Measurements from ENCODE around the gene LIMK2.

Gene LIMK2

DNA sequence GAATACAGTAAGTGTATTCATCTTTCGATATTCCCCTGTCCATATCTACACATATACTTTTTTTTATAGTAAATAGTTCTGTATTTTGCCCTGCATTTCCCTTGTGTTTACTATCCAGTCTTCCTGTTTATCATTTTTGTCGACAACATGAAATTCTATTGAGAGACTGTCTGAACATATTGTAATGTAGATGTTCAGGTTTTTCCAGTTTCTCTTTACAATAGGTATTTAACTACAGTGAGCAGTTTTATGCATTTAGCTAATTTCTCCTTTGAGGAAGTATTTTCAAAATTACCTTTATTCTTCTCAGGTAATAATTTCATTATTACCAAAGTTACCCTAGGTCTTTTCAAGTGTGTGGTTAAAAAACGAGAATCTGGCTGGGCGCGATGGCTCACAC lies 63.5 kb downstream of the LIMK2 start:
- DNase-seq, result no peak

DNA sequence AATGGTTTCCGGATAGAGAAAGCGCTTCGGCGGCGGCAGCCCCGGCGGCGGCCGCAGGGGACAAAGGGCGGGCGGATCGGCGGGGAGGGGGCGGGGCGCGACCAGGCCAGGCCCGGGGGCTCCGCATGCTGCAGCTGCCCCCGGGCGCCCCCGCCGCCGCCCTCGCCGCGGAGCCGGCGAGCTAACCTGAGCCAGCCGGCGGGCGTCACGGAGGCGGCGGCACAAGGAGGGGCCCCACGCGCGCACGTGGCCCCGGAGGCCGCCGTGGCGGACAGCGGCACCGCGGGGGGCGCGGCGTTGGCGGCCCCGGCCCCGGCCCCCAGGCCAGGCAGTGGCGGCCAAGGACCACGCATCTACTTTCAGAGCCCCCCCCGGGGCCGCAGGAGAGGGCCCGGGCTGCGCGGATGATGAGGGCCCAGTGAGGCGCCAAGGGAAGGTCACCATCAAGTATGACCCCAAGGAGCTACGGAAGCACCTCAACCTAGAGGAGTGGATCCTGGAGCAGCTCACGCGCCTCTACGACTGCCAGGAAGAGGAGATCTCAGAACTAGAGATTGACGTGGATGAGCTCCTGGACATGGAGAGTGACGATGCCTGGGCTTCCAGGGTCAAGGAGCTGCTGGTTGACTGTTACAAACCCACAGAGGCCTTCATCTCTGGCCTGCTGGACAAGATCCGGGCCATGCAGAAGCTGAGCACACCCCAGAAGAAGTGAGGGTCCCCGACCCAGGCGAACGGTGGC lies 64.5 kb downstream of the LIMK2 start:
- DNase-seq, result peak; percentile 47

DNA sequence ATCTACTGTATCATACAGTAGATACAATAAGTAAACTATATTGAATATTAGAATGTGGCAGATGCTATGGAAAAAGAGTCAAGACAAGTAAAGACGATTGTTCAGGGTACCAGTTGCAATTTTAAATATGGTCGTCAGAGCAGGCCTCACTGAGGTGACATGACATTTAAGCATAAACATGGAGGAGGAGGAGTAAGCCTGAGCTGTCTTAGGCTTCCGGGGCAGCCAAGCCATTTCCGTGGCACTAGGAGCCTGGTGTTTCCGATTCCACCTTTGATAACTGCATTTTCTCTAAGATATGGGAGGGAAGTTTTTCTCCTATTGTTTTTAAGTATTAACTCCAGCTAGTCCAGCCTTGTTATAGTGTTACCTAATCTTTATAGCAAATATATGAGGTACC lies 65.6 kb downstream of the LIMK2 start:
- peak; percentile 62 for DNase-seq

DNA sequence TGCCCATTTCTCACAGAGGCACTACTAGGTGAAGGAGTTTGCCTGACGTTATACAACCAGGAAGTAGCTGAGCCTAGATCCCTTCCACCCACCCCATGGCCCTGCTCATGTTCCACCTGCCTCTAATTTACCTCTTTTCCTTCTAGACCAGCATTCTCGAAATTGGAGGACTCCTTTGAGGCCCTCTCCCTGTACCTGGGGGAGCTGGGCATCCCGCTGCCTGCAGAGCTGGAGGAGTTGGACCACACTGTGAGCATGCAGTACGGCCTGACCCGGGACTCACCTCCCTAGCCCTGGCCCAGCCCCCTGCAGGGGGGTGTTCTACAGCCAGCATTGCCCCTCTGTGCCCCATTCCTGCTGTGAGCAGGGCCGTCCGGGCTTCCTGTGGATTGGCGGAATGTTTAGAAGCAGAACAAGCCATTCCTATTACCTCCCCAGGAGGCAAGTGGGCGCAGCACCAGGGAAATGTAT lies 66.1 kb downstream of the LIMK2 start:
- peak; percentile 61 for DNase-seq

DNA sequence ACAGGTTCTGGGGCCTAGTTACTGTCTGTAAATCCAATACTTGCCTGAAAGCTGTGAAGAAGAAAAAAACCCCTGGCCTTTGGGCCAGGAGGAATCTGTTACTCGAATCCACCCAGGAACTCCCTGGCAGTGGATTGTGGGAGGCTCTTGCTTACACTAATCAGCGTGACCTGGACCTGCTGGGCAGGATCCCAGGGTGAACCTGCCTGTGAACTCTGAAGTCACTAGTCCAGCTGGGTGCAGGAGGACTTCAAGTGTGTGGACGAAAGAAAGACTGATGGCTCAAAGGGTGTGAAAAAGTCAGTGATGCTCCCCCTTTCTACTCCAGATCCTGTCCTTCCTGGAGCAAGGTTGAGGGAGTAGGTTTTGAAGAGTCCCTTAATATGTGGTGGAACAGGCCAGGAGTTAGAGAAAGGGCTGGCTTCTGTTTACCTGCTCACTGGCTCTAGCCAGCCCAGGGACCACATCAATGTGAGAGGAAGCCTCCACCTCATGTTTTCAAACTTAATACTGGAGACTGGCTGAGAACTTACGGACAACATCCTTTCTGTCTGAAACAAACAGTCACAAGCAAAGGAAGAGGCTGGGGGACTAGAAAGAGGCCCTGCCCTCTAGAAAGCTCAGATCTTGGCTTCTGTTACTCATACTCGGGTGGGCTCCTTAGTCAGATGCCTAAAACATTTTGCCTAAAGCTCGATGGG lies 66.7 kb downstream of the LIMK2 start:
- DNase-seq, result peak; percentile 67

DNA sequence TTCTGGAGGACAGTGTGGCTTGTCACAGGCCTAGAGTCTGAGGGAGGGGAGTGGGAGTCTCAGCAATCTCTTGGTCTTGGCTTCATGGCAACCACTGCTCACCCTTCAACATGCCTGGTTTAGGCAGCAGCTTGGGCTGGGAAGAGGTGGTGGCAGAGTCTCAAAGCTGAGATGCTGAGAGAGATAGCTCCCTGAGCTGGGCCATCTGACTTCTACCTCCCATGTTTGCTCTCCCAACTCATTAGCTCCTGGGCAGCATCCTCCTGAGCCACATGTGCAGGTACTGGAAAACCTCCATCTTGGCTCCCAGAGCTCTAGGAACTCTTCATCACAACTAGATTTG lies 67.2 kb downstream of the LIMK2 start:
- no peak for DNase-seq

DNA sequence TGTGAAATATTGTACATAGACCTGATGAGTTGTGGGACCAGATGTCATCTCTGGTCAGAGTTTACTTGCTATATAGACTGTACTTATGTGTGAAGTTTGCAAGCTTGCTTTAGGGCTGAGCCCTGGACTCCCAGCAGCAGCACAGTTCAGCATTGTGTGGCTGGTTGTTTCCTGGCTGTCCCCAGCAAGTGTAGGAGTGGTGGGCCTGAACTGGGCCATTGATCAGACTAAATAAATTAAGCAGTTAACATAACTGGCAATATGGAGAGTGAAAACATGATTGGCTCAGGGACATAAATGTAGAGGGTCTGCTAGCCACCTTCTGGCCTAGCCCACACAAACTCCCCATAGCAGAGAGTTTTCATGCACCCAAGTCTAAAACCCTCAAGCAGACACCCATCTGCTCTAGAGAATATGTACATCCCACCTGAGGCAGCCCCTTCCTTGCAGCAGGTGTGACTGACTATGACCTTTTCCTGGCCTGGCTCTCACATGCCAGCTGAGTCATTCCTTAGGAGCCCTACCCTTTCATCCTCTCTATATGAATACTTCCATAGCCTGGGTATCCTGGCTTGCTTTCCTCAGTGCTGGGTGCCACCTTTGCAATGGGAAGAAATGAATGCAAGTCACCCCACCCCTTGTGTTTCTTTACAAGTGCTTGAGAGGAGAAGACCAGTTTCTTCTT lies 67.9 kb downstream of the LIMK2 start:
- DNase-seq, result peak; percentile 61

DNA sequence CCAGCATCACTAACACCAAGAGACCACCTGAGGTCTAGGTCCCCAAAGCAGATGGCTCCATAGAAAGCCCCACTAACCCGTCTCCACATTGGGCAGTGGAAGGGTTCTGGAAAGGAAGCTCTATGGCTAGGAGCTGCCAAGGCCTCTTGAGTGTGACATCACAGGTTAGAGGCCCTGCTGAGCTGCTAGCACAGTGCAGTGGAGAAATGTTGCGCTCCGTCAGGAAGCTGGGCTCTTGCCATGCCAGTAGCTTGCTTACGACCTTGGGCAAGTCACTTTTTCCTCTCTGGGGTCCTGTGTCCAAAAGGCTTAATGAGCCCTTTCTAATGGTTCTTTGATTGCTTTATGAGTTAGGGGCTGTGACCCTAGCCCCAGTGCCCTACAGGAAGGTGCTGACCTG lies 69.6 kb downstream of the LIMK2 start:
- DNase-seq, result peak; percentile 59

DNA sequence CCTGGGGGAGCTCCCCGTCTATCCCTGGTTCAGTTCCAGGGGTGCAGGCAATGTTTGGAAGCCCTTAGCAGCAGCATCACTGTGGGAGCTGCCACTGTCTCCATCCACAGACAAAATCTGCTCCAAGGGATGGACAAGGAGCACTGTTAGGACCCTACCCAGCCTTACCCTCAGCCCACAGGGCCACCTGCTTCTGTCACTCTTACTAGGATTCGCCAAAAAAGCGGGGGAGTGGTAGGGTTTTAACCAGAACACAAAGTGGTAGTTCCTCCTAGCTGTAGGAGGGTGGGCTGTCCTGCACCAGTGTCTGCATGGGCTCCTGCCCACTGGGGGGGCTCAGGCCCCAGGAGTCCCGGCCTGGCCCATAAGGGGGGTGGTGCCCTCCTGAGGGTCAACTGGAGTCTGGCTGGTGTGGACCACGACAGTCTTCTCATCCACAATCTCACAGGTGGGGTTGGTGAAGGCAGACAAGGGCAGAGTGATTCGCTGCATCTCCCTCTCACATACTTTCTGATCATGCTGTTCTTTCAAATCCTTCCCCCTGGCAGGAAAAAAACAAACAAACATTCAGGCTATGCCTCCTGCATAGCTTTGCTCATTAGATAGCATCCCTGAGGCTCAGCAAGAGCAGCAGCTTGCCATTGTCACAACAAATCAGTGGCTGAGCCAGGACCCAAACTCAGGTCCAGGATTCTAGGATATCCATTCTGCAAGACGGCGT lies 70.8 kb downstream of the LIMK2 start:
- peak; percentile 60 for DNase-seq

DNA sequence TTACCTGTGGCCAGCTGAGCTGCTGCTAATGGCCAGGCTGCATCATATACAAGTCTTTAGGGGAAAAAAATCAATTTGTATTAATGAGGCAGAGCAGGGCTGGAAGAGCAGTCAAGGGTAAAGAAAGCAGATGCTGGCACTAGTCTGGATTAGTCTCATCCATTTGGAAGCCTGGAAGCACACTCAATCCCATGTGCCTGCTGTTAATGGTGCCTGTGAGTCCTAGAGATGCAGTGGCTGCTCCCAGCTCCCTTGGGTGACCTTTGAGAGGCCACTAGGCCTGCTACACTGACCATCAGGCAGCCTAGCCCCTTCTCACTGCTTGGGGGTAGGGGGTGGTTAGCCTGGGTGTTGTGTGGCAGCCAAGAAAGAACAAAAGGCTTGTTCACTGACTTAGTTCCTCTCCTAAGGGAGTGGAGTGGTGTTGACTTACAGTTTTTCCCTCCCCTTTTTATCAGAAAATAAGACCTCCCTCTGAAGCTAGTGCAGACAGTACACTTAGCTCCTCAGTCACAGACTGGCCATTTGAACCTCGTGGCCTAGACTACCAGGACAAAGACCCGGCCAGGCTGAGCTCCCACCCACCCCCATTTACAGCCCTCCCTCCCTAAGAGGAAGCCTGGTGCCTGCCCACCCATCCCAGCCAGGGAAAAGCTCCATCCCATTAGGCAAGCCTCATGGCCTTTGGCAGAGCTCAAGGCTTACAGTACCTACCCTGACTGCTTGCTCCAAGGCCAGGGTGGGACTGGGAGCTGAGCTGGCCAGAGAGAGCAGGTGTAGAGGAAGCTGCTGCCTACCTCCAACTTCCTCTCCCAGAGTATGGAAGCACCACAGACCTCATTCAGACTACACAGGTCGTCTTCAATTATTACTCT lies 72.4 kb downstream of the LIMK2 start:
- DNase-seq, result peak; percentile 27

DNA sequence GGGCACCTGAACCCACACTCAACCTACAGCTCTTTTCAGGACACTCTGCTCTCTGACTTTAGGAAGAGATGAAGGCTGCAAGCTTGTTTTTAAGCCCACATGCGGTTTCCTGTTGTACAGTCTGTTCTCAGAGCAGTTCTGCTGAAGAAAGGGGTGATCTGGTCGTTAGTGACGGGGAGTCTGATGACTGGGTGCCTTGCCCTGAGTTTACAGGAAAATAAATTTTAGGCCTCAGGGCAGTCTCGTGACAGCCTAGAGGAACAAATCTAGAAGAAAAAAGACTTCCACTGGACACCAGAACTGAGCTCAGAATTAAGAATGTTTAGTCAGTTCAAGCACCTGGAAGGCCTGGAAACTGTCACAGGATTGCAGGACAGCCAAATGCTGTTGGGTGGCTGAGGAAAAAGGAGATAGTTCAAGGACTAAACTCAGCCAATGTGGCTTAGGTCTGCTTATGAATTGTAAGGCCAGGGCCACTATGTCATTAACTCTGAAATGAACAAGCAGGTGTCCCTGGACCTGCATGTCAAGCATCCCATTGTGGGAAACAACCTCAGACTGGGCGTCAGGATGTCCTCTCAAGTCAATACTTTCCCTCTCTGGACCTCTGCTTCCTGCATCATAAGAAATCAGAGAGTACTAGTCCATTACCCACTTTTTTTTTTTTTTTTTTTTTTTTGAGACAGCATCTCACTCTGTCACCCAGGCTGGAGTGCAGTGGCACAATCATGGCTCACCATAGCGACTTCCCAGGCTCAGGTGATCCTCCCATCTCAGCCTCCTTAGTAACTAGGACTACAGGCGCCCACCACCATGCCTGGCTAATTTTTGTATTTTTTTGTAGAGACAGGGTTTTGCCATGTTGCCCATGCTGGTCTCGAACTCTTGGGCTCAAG lies 74.5 kb downstream of the LIMK2 start:
- DNase-seq, result peak; percentile 83

DNA sequence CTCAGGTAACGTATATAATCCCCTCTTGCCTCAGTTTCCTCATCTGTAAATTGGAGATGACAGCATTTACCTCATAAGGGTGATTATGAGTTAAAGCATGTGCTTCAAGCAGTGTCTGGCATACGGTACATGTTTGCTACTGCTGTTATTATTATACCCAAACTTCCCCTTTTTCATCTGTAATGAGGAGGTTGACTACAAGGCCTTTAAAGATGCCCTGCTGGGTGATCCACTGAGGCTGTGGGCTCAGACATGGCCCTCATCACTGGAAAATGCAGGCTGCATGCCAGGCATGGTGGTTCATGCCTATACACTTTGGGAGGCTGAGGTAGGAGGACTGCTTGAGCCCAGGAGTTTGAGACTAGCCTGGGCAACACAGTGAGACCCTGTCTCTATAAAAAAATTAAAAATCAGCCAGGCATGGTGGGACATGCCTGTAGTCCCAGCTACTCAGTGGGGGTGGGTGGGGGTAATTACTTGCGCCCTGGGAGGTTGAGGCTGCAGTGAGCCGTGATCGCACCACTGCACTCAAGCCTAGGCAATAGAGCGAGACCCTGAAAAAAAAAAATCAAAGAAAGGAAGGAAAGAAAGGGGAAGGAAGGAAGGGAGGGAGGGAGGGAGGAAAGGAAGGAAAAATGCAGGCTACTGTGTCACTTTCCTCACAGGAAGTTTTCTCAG lies 75.9 kb downstream of the LIMK2 start:
- peak; percentile 49 for DNase-seq

DNA sequence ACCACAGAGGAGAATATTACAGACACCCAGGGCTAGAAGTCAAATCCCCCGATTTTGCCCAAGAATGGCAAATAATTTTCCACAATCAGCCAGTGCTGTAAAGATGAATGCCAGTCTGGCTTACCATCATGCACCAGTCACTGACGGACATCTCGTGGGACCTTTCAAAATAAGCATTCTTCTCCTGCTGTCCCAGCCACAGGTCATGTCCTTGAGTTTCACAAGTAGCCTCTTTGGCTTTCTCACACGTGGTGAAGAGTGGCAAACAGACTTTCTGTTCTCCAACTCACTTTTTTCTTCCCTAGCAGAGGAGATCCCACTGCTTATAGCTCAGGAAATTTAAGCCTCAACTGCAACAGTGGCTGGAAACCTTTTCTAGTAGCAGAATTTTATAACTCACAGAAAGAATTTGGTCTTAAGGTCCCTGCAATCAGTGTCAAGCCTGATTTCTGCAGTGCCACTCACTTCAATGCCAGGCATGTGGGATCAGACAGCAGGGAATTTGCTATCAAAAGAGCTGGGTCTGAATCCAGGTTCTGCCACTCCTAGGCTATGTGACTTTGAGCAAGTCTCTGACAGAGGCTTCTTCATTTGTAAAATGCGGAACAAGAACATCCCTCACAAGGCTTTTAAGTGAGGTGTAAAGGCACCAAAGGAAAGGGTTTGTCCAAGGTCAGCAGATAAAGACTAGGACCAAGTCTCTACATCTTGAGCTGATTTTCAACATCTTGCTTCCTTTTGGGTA lies 76.6 kb downstream of the LIMK2 start:
- peak; percentile 61 for DNase-seq

DNA sequence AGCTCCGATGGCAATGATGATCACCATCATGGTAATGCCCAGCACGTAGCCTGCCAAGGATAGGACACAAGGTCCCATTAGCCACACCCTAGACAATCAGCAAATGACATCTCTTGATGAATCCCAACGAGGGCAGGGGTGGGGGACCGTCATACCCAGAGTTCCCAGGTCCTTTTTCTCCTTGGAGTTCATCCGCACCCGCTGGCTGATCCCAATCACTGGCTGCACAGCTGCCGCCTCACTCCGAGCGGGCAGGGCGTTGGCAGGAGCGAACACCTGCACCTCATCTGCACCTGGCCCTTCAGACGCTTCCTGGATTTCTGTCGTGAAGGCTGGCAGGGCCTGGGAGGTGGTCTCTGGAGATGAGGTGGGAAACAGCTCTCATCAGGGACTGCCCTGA lies 77.2 kb downstream of the LIMK2 start:
- DNase-seq, result peak; percentile 65

DNA sequence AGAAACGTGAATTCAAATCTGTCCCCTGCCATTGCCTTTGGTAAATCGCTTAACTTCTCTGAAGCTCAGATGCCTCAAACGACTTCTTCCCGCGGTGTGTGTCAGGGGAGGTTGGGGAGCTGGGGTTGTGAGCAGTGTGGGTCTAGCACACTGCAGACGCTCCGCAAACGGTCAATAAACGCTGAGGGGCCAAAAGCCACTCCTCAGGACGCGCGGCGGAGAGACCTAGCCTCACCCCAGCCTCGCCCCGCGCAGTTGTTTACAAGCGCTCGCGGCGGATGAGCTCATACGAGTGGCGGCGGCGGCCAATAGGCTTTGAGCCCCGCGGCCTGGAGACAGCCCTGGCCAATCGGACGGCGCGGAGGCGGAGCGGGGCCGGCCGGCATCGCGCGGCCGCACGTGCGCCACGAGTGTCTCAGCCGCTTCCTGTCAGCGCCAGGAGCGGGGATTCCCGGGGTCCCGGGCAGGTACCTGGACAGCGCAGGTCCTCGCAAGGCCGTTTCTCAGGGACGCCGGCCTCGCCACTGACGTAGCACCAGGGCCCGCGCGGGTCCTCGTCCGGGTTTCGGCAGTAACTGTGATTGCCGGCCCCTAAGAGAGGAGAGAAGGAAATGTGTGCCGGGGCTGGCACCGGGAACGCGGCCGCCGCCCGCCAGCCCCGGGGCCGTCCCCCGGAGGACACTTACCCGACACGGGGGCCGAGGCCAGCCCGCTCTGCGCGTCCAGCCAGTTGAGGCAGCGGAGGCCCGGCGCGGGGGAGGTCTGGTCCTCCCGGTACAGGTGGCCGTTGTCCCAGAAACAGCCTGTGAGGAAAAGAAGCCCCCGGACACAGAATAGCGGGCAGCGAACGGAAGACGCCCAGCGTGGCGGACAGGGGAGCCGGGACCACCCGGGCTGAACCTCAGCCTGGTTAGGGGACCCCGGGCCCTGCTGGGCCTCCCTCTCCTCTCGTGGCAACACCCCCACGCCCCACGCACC lies 78.7 kb downstream of the LIMK2 start:
- peak; percentile 98 for DNase-seq

DNA sequence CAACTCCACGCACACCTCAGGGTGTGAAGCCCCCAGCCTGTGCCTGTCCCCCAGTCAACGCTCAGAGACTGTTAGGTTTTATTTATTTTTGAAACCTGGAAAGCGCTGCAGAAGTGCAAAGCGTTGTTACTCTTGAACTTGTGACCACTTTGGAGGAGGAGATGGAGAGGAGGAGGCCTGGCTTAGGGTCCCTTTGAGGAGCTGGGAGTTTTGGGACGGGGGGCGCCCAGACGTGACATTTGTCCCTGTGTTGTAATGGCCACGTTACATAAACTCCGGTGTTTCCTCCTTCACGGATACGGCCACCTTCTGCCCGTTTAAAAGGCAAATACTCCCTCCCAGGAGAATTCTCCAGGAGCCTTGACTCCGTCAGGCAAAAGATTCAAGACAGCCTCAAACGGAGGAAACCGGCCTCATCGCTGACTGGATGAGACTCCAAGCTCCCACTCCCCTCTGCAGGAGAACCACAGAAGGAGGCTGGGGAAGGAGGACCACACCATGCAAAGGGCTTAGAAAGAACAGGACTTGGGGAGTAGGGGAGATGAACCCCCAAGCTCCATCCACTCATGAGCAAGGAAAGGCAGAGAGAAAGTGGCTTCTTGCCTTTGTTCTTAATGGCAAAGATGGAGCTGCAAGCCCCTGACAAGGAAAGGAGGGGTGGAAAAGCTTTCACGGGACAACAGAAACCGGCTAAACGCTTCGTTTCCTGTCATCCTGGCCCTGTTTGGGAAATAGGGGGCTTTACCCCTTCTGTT lies 79.6 kb downstream of the LIMK2 start:
- DNase-seq, result peak; percentile 69

DNA sequence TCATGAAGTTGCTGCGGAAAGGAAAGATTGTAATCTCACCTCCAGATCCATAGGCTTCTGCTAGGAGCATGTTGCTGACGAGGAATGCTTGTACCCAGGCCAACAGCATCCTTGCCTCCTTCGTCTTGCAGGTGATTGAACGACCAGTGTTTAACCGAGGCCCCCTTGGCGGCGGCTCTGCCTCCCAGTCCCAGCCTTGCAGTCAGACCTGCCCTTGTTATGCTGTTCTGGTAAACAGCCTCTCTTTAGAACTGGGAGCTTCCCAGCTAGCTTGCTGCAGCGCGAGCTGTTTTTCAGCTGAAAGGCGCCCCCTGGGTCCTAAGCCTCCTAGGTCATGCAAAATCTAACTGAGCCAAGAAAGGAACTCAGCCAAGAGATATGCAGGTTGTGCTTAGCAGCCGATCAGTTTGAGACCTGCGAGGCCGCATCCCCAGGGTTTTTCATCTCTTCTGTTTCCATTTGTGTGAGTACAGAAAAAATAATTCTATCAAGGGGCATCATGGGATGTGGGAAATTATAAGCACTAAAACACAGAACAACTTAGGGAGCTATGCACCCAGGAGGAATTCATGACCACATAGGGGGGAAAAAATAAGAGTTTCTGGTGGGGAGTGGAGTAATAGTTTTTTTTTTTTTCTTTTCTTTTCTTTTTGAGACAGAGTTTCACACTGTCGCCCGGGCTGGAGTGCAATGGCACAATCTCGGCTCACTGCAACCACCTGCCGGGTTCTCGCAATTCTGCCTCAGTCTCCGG lies 80.3 kb downstream of the LIMK2 start, which contains the start of gene PIK3IP1:
Gene PIK3IP1, minus strand, starts transcription at position 253 of the 754 bp plus-strand sequence. Its CDS starts 144 bp downstream, at position 109.
- peak; percentile 94 for DNase-seq

All from activated effector memory CD4-positive, alpha-beta T cell treated with anti-CD3 and anti-CD28 coated beads, Interleukin-2, amount 50 U/mL, for 16 hours (primary cell).